NCI-H2171 treated with DMSO at 0.1 percent for 48 hours (cell line): Measurements from ENCODE around the gene NKAIN1.
"Not testable (repeated sequence)": the region's sequence is repeated elsewhere in the genome, so short reads cannot be mapped to it uniquely, and the experiment has no call there.

Experiments used
- DNase-seq: peaks from one replicate; lab custom pipeline; 2025; lab: John Stamatoyannopoulos, UW

The NKAIN1 gene

GRCh38 chr1:31239653-31240241 is at the start of gene NKAIN1:
Gene NKAIN1, minus strand, starts transcription at chr1:31239887. Its CDS starts 340 bp downstream, at chr1:31239547.
- DNase-seq: peak; percentile 54

GRCh38 chr1:31289021-31289420 is 49.3 kb upstream of the NKAIN1 start:
- DNase-seq: no peak

GRCh38 chr1:31287791-31288190 is 48.1 kb upstream of the NKAIN1 start:
- DNase-seq: not testable (repeated sequence)

DNA sequence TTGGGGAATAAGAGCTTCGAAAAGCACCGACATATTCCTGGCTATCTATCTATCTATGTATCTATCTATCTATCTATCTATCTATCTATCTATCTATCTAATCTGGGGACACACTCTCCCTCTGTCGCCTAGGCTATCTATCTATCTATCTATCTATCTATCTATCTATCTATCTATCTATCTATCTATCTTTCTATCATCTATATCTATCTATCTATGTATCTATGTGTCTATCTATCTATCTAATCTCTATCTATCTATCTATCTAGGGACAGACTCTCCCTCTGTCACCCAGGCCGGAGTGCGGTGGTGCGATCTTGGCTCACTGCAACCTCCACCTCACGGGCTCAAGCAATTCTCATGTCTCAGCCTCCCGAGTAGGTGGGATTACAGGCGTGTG is 42.7 kb upstream of the NKAIN1 start:
- DNase-seq: not testable (repeated sequence)

- DNase-seq: no peak
These were observed 33.9 kb upstream of the NKAIN1 start for GRCh38 chr1:31273619-31274018.

- no peak for DNase-seq
These were observed 32.7 kb upstream of the NKAIN1 start for GRCh38 chr1:31272369-31272768.

GRCh38 chr1:31266547-31266946 is 26.9 kb upstream of the NKAIN1 start:
- DNase-seq: no peak

DNA sequence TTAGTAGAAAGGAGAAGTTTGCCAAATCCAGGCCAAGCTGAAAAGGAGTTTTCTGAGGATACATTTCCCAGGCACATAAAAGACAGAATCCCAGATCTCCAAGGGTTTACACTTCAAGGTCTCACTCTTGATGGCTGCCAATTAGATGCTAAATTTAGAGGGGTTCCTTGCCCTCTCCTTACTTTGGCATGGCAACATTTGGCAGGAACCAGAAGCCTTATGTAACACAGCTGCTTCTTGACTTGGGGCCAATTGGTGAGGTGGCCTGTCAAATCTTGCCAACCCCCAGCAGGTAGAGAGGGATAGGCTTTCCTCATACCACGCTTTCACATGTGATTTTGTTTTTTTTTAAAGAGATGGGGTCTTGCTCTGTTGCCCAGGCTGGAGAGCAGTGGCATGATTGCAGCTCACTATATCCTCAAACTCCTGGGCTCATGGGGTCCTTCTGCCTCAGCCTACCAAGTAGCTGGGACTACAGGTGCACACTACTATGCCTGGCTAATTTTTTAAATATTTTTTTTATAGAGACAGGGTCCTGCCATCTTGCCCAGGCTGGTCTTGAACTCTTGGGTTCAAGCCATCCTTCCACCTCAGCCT is 25.2 kb upstream of the NKAIN1 start:
- peak; percentile 40 for DNase-seq

DNA sequence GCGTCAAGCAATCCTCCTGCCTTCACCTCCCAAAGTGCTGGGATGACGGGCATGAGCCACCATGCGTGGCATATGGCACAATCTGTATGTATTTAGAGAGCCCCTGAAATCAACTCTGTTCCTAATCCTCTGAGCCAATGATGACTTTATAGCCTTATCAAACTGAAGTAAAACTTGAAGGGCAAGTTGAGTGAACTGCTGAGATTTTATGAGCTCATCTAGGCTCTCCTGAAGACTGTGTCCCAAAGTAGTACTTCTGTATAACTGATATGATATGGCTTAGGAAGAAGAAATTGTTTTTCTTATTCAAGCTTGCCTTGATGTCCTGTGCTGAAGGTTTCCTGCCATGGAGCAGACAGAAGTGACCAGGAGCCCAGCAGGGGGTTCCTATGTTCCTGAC is 23.7 kb upstream of the NKAIN1 start:
- DNase-seq: no peak

- not testable (repeated sequence) for DNase-seq
These were observed 22.7 kb upstream of the NKAIN1 start for GRCh38 chr1:31262393-31262792.

GRCh38 chr1:31261916-31262315 is 22.2 kb upstream of the NKAIN1 start:
- no peak for DNase-seq

GRCh38 chr1:31259746-31260145 is 20.1 kb upstream of the NKAIN1 start:
- no peak for DNase-seq

DNA sequence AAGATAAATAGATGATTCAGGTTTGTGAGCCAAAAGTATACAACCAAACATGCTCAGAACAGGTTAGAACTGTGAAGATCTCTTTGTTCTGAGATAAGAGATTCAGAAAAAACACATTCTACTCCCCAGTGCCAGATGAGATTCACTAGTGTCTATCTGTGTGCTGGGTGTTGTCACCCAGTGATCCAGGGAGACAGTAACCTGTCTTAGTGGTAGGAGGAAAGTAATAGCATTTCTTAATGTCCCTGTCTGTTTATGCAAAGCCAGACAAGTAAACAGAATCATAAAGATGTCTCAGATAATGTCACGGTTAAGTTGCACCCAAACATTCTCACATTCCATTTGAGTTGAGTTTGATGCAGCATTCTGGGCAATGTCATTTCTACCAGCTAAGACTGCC is 18.9 kb upstream of the NKAIN1 start:
- DNase-seq: no peak

DNA sequence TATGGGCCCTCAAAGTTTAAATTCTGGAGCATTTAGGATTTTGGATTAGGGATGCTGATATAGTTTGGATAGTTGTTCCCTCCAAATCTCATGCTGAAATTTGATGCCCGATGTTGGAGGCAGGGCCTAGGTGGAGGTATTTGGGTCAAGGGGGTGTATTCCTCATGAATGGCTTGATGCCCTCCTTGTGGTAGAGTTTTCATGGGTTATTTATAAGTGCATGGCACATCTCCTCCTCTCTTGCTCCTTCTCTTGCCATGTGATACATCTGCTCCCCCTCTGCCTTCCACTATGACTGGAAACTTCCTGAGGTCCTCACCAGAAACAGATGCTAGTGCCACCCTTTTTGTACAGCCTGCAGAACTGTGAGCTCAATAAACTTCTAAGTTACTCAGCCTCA is 17.5 kb upstream of the NKAIN1 start:
- no peak for DNase-seq

GRCh38 chr1:31249854-31250253 is 10.2 kb upstream of the NKAIN1 start:
- DNase-seq: no peak

- peak; percentile 3 for DNase-seq
These were observed 8.6 kb upstream of the NKAIN1 start for GRCh38 chr1:31248276-31248675.

DNA sequence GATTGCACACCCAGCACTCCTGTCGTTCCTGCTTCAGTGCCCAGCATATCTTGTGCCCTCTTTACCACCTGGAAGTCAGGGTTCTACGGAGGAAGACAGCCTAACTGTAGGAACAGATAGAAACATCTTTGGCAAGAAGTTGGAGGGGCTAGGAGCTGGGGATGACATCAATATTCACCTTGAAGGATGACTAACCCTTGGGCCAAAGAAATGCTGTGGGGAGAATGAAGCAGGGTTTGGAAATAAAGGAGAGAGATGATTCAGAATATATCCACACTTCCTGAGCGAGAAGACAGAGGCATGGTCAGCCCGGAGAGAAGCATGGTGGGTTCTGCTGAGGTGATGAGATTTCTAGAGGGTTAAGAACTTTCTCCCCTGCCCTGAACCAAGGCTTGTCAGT is 4.6 kb upstream of the NKAIN1 start:
- DNase-seq: no peak

GRCh38 chr1:31243501-31244286 is 4.0 kb upstream of the NKAIN1 start:
- peak; percentile 76 for DNase-seq

- no peak for DNase-seq
These were observed 1.6 kb upstream of the NKAIN1 start for GRCh38 chr1:31241321-31241720.

DNA sequence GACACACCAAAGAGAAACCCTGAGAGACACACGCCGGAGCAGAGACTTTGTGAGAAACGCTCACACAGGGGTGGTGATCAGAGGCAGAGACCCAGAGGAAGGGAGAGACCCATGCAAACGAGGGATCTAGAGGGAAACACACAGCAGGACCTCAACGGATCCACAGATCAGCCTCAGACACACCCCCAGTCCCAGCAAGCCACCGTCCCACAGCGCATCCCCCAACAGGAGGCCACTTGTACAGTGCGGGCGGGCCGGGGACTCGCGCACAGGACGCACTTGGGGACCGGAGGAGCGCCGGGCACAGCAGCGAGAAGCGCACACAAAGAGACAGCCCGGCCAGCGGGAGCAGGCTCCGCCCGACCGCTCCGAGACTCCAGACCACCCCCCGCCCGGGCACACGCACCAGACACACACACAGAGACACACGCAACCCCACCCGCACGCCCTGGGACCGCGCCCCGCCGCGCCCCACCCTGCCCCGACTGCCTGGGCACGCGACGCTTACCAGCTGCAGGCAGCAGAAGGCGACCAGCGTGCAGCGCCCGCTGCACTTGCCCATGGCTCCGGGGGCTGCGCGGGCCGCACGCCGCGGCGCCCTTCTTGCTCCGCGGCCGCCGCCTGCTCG is 587 bp downstream of the NKAIN1 start:
- DNase-seq: peak; percentile 60

DNA sequence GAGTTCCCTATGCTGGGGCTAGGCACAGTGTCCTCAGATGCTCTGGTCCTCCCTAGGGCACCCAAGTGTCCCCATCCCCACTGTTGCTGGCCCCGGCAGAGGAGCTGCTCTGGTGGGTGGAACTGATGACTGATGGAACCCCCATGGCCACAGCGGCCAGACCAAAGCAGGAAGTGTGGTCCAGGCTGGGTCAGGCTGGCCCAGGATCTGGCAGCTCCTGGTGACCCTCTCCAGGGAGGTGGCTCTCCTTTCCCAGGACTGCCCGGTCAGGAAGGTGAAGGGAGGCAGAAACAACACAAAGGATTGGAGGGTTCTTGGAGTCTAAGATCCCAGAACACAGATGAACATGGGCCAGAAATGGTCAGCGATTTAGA is 1.1 kb downstream of the NKAIN1 start:
- no peak for DNase-seq

DNA sequence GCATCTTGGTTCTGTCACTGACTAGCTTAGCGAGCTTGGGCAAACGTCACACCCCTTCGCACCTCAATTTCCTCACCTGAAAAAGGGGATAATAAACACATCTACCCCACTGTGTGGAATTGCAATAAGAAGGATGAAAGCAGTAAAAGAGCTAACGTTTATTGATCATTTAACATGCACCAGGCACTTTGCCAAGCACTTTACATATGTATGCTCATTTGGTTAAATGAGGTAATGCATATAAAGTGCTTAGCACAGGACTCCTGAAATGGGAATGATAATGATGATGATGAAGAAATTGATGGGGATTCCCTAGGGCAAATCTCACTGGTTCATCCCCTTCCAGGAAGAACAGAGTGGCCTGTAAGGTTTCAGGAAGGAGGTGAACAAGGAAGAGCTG is 4.8 kb downstream of the NKAIN1 start:
- DNase-seq: no peak

DNA sequence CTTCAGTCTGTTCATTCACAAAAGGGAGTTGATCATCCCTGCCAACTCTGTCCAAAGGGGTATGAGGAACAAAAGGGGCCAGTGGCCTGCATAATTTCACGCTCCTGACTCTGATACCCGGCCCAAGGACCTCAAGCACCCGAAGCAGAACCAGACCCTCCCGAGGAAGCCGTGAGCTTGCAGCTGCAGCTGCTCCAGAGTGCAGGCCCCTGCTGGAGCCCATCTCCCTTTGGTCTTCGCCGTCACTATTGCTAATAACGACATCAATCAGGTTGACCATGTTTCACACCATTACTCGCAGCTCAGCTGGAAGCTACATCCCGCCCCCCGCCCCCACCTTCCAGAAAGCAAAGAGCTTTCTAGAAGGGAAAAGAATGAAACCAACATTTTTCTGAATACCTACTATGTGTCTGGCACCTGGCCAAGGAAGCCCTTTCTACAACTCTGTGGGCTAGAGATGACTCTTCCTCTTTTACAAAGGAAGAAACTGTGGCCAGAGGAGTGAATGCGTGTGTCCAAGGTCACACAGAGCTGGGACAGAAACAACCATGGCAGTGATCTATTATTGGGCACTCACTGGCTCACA is 5.5 kb downstream of the NKAIN1 start:
- no peak for DNase-seq
